GM12864 (cell line): Measurements from ENCODE around the gene ASGR1.
A peak's percentile ranks its signal among the peaks of the same experiment; 100 is the strongest.

Experiments
- DNase-seq: peaks from one replicate; pipeline ENCODE4 v3.0.0-alpha.2; 2011; ENCODE audit warnings: low read depth
- H3K4me3 ChIP-seq: 2 replicates; pipeline ENCODE4 v1.5.1; 2011; ENCODE audit warnings: mild to moderate bottlenecking, low read depth, low read length, control low read depth
- TF ChIP-seq, protein P1 (sequence below): IDR thresholded peaks from 2 replicates; pipeline ENCODE4 v1.5.1; 2011; ENCODE audit warnings: low read depth, mild to moderate bottlenecking, moderate library complexity, low read length, control low read depth, inconsistent platforms; ENCODE audit errors: missing control alignments

ASGR1 gene

DNA sequence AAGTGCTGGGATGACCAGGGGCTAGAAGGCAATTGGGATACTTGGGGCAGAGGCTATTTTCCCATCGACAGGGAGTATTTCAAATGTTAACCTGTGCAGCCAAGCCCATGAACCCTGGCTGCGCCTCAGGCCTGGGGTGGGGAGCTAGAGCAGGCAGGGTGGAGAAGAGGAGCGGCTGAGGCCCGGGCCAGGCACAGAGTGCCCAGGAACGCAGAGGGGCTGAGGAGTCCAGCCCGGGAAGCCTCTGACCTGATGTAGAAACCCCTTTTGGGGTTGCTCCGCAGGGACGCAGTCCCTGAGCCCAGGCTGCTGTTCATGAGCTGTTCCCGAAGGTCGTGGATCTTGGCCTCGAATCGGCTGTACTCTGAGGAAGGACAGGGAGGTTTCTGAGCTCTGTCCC lies 16.8 kb upstream of the ASGR1 start:
- DNase-seq, result no peak
- H3K4me3 ChIP-seq, result no peak overlapping the region
- TF ChIP-seq, protein P1, sequence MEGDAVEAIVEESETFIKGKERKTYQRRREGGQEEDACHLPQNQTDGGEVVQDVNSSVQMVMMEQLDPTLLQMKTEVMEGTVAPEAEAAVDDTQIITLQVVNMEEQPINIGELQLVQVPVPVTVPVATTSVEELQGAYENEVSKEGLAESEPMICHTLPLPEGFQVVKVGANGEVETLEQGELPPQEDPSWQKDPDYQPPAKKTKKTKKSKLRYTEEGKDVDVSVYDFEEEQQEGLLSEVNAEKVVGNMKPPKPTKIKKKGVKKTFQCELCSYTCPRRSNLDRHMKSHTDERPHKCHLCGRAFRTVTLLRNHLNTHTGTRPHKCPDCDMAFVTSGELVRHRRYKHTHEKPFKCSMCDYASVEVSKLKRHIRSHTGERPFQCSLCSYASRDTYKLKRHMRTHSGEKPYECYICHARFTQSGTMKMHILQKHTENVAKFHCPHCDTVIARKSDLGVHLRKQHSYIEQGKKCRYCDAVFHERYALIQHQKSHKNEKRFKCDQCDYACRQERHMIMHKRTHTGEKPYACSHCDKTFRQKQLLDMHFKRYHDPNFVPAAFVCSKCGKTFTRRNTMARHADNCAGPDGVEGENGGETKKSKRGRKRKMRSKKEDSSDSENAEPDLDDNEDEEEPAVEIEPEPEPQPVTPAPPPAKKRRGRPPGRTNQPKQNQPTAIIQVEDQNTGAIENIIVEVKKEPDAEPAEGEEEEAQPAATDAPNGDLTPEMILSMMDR, result no peak

DNA sequence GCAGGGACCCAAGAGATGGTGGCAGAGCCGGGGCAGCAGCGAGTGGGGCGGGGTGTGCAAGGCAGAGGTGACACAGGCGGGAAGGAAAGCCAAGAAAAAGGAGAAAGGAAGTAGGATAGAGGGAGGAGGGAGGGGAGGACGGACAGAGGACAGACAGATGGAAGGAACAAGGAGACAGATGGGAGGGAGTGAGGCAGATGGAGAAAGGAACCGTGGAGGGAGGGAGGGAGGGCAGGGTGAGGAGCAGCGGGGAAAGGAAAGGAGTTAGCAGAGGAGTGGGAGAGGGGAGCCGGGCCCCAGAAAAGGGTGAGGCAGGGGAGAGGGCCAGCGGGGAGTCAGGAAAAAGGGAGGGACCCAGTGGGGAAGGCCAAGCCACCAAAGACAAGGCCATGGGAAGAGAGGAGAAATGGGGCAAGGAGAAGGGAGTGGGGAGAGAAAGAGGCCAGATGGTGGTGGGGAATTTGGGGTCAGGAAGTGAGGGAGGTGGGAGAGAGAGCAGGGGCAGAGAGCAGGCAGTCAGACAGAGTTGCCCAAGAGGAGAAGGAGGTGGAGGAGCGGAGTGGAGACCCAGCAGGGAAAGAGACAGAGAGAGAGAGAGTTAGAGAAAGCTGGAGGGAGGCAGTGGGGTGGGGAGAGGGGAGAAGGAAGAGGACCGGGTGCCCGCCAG lies 13.2 kb upstream of the ASGR1 start:
- DNase-seq, result no peak
- H3K4me3 ChIP-seq, result no peak overlapping the region
- TF ChIP-seq, protein P1, result no peak

DNA sequence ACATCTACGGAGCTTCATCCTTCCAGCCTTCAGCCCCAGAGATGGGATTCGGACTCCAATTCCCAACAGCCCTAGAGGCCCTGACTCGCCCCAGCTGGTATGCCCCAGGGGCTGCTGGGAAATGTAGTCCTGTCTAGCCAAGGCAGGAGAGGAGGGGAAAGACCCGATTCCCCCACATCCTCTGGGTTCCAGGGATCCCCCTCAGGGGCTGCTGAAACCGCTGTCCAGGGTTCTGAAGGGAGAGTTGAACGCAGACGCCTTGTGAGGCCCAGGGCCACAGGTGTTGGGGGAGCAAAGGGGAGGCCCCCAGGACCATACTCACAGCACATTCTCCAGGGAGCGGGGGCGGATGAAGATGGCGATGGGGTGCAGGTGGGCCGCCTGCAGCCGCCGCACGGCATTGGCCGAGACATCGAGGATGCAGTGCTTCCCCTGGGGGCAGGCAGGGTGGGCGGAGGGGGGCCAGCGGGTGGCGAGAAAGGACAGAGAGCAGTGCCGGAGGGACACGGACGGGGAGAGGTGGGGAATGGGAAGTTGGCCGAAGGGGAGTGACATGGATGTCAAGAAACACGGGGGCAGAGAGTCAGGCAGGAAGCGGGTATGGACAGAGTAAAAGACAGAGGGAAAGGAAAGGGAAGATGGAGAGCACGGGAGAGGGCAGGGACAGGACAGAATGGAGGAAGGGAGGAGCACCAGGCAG lies 12.6 kb upstream of the ASGR1 start:
- no peak for DNase-seq
- TF ChIP-seq, protein P1, result no peak
- no peak overlapping the region for H3K4me3 ChIP-seq

DNA sequence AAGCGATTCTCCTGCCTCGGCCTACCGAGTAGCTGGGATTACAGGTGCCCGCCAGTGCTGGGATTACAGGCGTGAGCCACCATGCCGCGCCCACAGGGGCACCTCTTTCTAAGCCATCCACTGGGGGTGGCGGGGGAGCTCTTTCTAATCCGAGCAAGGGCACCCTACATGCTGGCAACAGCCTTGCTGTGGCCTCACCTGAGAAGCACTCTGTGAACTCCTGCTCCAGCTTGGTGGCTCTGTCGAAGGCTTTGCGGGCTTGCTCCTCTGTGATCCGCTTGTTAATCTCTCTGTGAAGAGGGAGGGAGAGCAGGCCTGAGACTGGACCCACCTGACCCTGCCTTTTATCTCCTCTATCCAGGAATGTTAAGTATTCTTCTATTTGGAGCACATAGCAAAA lies 11.9 kb upstream of the ASGR1 start:
- TF ChIP-seq, protein P1, result no peak
- DNase-seq, result no peak
- no peak overlapping the region for H3K4me3 ChIP-seq

DNA sequence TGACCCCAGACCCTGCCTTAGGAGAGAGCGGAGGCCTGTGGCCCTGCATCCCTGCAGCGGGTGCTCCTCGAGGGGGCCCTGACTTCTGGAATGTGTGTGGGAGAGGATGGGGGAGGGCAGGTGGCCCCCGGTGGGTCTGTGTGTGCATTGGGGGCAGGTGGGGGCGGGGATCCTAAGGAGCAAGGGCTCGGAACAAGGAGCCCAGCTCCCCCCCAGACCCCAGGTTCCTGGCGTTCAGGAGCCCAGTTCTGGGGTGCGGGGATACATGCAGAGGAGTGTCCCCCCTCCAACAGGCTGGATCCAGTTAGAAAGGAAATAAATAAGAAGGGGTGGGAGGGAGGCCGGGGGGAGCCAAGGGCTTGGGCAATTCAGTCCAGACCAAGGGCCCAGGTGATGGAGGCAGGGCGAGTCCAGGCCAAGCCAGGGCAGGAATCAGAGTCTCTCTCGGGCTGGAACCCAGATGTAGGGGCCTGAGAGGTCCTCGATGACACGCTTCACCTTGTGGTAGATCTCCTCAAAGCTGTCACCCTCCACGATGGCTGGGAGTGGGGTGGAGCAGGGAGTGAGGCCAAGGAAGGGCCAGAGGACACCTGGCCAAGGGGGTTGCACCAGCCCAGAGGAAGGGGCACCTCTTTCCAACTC lies 11.2 kb upstream of the ASGR1 start:
- H3K4me3 ChIP-seq, result no peak overlapping the region
- no peak for DNase-seq
- TF ChIP-seq, protein P1, result no peak

DNA sequence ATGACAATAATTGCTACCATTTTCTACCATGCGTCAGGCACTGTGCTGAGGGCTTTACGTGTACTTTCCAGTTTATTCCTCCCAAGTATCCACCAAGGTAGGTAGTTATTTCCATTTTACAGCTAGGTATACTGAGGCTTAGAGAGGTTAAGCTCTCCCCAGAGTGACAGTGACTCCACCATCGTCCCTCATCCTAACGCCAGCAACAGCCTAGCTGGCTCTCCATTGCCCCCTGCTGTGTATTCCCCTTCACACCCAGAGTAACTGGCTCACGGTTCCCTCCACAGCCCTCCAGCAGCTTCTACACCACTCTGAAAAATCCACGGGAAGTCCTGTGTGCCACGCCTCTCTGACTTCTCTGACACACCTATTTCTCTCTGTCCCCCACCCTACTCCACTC lies 7.1 kb upstream of the ASGR1 start:
- TF ChIP-seq, protein P1, result peak; percentile 59
- H3K4me3 ChIP-seq, result no peak overlapping the region
- DNase-seq, result no peak
